ENCODE measurements around the gene PLA2G4B. TPM values are rescaled to one million over a fixed set of nuclear protein-coding genes. Genes with fewer than 3 reads are reported as not detected.

PLA2G4B gene
- total RNA-seq, 3 donors from 2014 or later (not counting 1 experiment from before 2014, with no cell fraction given), result 15.2 to 17.5 (median 17.4) TPM

GRCh38 chr15:41822957-41823356 lies 15.7 kb upstream of the PLA2G4B start:
- 97% methylated on average over 6 of the region's 6 CpGs for WGBS (ENCODE audit: insufficient coverage)
- no peak for TF ChIP-seq CTCF (IDR thresholded peaks at IDR 0.05)
- Mint-ChIP-seq H3K27me3 (ENCODE audit: low read depth in 2 of 2) (no peaks in the 10 kb centered on the region), H3K9me3 (no peaks in the 10 kb centered on the region), H3K4me1 (no peaks in the 10 kb centered on the region), H3K36me3 (no peaks in the 10 kb centered on the region), H3K27ac (peak overlapping the region in 1 of 2 donors; percentile 48), H3K4me3 (no peak overlapping the region)
- DNase-seq (no peak), ATAC-seq (no peak)
- H3K4me3 ChIP-seq (ENCODE audit: low read length), result no peak overlapping the region
- intact Hi-C loops (cut with micrococcal nuclease), result no loop called here
- H3K27ac ChIP-seq (ENCODE audit: low read length), result no peak overlapping the region
- H3K9me3 ChIP-seq (ENCODE audit: control insufficient read depth, insufficient read depth, low read length), result no peaks in the 10 kb centered on the region
- H3K27me3 ChIP-seq (ENCODE audit: control insufficient read depth, insufficient read depth, low read length), result no peaks in the 10 kb centered on the region
- H3K4me1 ChIP-seq (ENCODE audit: control insufficient read depth, insufficient read depth, low read length), result peaks cover 7% of the 10 kb centered on the region
- H3K36me3 ChIP-seq (ENCODE audit: control insufficient read depth, insufficient read depth, low read length), result peaks cover 32% of the 10 kb centered on the region

- no peak for DNase-seq
- no peak overlapping the region for H3K27ac ChIP-seq (ENCODE audit: low read length)
- H3K27me3 ChIP-seq (ENCODE audit: control insufficient read depth, insufficient read depth, low read length), result no peaks in the 10 kb centered on the region
- H3K9me3 ChIP-seq (ENCODE audit: control insufficient read depth, insufficient read depth, low read length), result no peaks in the 10 kb centered on the region
- ATAC-seq, result no peak
- intact Hi-C loops (cut with micrococcal nuclease), result no loop called here
- H3K27ac Mint-ChIP-seq, result no peak overlapping the region
- H3K36me3 Mint-ChIP-seq, result no peaks in the 10 kb centered on the region
- H3K27me3 Mint-ChIP-seq (ENCODE audit: low read depth in 2 of 2), result no peaks in the 10 kb centered on the region
- peaks cover 32% of the 10 kb centered on the region for H3K36me3 ChIP-seq (ENCODE audit: control insufficient read depth, insufficient read depth, low read length)
- H3K9me3 Mint-ChIP-seq, result no peaks in the 10 kb centered on the region
- H3K4me3 ChIP-seq (ENCODE audit: low read length), result no peak overlapping the region
- H3K4me3 Mint-ChIP-seq, result no peak overlapping the region
- H3K4me1 ChIP-seq (ENCODE audit: control insufficient read depth, insufficient read depth, low read length), result peaks cover 10% of the 10 kb centered on the region
- 97% methylated on average over 10 of the region's 11 CpGs for WGBS (ENCODE audit: insufficient coverage)
- TF ChIP-seq CTCF (IDR thresholded peaks at IDR 0.05), result no peak
- peaks cover 3 to 4% of the 10 kb centered on the region in 2 donors for H3K4me1 Mint-ChIP-seq
Observed at GRCh38 chr15:41823502-41823901, 15.1 kb upstream of the PLA2G4B start.

- Histone ChIP-seq H3K27me3 (ENCODE audit: control insufficient read depth, insufficient read depth, low read length) (no peaks in the 10 kb centered on the region), H3K27ac (ENCODE audit: low read length) (no peak overlapping the region), H3K9me3 (ENCODE audit: control insufficient read depth, insufficient read depth, low read length) (no peaks in the 10 kb centered on the region), H3K36me3 (ENCODE audit: control insufficient read depth, insufficient read depth, low read length) (peaks cover 26% of the 10 kb centered on the region), H3K4me3 (ENCODE audit: low read length) (no peak overlapping the region), H3K4me1 (ENCODE audit: control insufficient read depth, insufficient read depth, low read length) (peaks cover 10% of the 10 kb centered on the region)
- intact Hi-C loops (cut with micrococcal nuclease), result no loop called here
- H3K27me3 Mint-ChIP-seq (ENCODE audit: low read depth in 2 of 2), result no peaks in the 10 kb centered on the region
- no peak overlapping the region for H3K4me3 Mint-ChIP-seq
- H3K4me1 Mint-ChIP-seq, result peaks cover 10 to 11% of the 10 kb centered on the region in 2 donors
- ATAC-seq, result no peak
- 95% methylated on average over 19 of the region's 19 CpGs for WGBS (ENCODE audit: insufficient coverage)
- no peak for TF ChIP-seq CTCF (IDR thresholded peaks at IDR 0.05)
- no peak overlapping the region for H3K27ac Mint-ChIP-seq
- H3K36me3 Mint-ChIP-seq, result no peaks in the 10 kb centered on the region
- no peak for DNase-seq
- no peaks in the 10 kb centered on the region for H3K9me3 Mint-ChIP-seq
Observed at GRCh38 chr15:41824062-41824745, 14.4 kb upstream of the PLA2G4B start.

GRCh38 chr15:41825145-41825544 lies 13.5 kb upstream of the PLA2G4B start:
- WGBS (ENCODE audit: insufficient coverage), result 96% methylated on average over 9 of the region's 10 CpGs

More at GRCh38 chr15:41825145-41825544, 13.5 kb upstream of the PLA2G4B start:
- intact Hi-C loops (cut with micrococcal nuclease), result loop anchor here (5.0 kb wide), 1 partner anchor 77 kb away; no protein-coding TSS in a partner anchor
- no peak for TF ChIP-seq CTCF (IDR thresholded peaks at IDR 0.05)
- Histone ChIP-seq H3K9me3 (ENCODE audit: control insufficient read depth, insufficient read depth, low read length) (no peaks in the 10 kb centered on the region), H3K36me3 (ENCODE audit: control insufficient read depth, insufficient read depth, low read length) (peaks cover 26% of the 10 kb centered on the region), H3K4me1 (ENCODE audit: control insufficient read depth, insufficient read depth, low read length) (peaks cover 10% of the 10 kb centered on the region), H3K27me3 (ENCODE audit: control insufficient read depth, insufficient read depth, low read length) (no peaks in the 10 kb centered on the region), H3K4me3 (ENCODE audit: low read length) (no peak overlapping the region), H3K27ac (ENCODE audit: low read length) (no peak overlapping the region)
- H3K4me1 Mint-ChIP-seq, result peaks cover 11 to 13% of the 10 kb centered on the region in 2 donors
- no peaks in the 10 kb centered on the region for H3K27me3 Mint-ChIP-seq (ENCODE audit: low read depth in 2 of 2)
- no peak overlapping the region for H3K27ac Mint-ChIP-seq
- H3K36me3 Mint-ChIP-seq, result no peaks in the 10 kb centered on the region
- H3K4me3 Mint-ChIP-seq, result no peak overlapping the region
- DNase-seq, result no peak
- ATAC-seq, result no peak
- H3K9me3 Mint-ChIP-seq, result no peaks in the 10 kb centered on the region
